OCI-LY7 (cell line): ENCODE results near the gene NSMCE3. TPM values are rescaled to one million over a fixed set of nuclear protein-coding genes. Genes with fewer than 3 reads are reported as not detected.
A peak's percentile ranks its signal among the peaks of the same experiment; 100 is the strongest.

Experiments used
- BruUV-seq: library from RNA; stranded (reverse); fragments of 400-500 nt; replicated peaks from 2 replicates; lab custom pipeline; 2021; lab: Mats Ljungman, UMichigan
- CTCF ChIA-PET: fragments of 300-600 bp; sonication (Branson Sonifier 250); formaldehyde crosslinking; loops from one replicate; lab custom pipeline; 2022; ENCODE audit warnings: antibody characterized with exemption; ENCODE audit not compliant: unreplicated experiment; lab: Charles Lee
- POLR2A ChIA-PET: fragments of 300-600 bp; sonication (Branson Sonifier 250); formaldehyde crosslinking; loops from one replicate; lab custom pipeline; 2022; ENCODE audit warnings: antibody characterized with exemption; lab: Charles Lee
- DNase-seq: peaks from one replicate; pipeline ENCODE4 v3.0.0-alpha.2; 2015; ENCODE audit warnings: low spot score
- H2AFZ ChIP-seq: fragments of 200-600 bp; sonication (generic), shearing (Covaris generic); 2 replicates; pipeline ENCODE4 v1.6.1; 2014; ENCODE audit warnings: mild to moderate bottlenecking, antibody characterized with exemption, low read length, moderate library complexity
- H3K27ac ChIP-seq: fragments of 200-600 bp; sonication (generic); 2 replicates; pipeline ENCODE4 v1.5.1; 2014; ENCODE audit warnings: mixed run types, low read depth, mild to moderate bottlenecking, moderate library complexity, low read length, inconsistent platforms; ENCODE audit not compliant: poor library complexity, severe bottlenecking
- H3K36me3 ChIP-seq: fragments of 200-600 bp; sonication (generic); 2 replicates; pipeline ENCODE4 v1.6.1; 2014; ENCODE audit warnings: mild to moderate bottlenecking, antibody characterized with exemption, low read length, moderate library complexity, mixed read lengths; ENCODE audit not compliant: insufficient read depth
- H3K4me1 ChIP-seq: fragments of 200-600 bp; sonication (generic); 2 replicates; pipeline ENCODE4 v1.5.1; 2014; ENCODE audit warnings: mild to moderate bottlenecking, low read length; ENCODE audit not compliant: insufficient read depth, poor library complexity, severe bottlenecking
- H3K4me2 ChIP-seq: fragments of 200-600 bp; sonication (generic); 2 replicates; pipeline ENCODE4 v1.6.1; 2014; ENCODE audit warnings: mild to moderate bottlenecking, low read length
- H3K4me3 ChIP-seq: fragments of 200-600 bp; sonication (generic); 2 replicates; pipeline ENCODE4 v1.5.1; 2014; ENCODE audit warnings: mild to moderate bottlenecking, low read depth, low read length; ENCODE audit not compliant: poor library complexity, severe bottlenecking
- H3K79me2 ChIP-seq: fragments of 200-600 bp; sonication (generic); 2 replicates; pipeline ENCODE4 v1.6.1; 2016; ENCODE audit warnings: low read depth, mild to moderate bottlenecking, low read length, moderate library complexity, mixed read lengths; ENCODE audit not compliant: insufficient read depth
- H3K9me2 ChIP-seq: fragments of 200-600 bp; sonication (generic); 2 replicates; pipeline ENCODE4 v1.6.1; 2016; ENCODE audit warnings: mild to moderate bottlenecking, low read length, mixed read lengths; ENCODE audit not compliant: insufficient read depth
- H3K9me3 ChIP-seq: fragments of 200-600 bp; sonication (generic); 2 replicates; pipeline ENCODE4 v1.6.1; 2014; ENCODE audit warnings: mild to moderate bottlenecking, mixed run types, low read length, mixed read lengths
- H4K20me1 ChIP-seq: fragments of 200-600 bp; sonication (generic); 2 replicates; pipeline ENCODE4 v1.6.1; 2014; ENCODE audit warnings: mild to moderate bottlenecking, antibody characterized with exemption, low read length, moderate library complexity, mixed read lengths; ENCODE audit not compliant: insufficient read depth
- CTCF ChIP-seq: fragments of 200-600 bp; sonication (generic); conservative IDR thresholded peaks from 2 replicates; pipeline ENCODE4 v1.5.1; 2014; ENCODE audit warnings: mild to moderate bottlenecking, antibody characterized with exemption, low read length, moderate library complexity, mixed read lengths
- EZH2phosphoT487 ChIP-seq: fragments of 200-600 bp; sonication (generic); IDR thresholded peaks from 2 replicates; pipeline ENCODE4 v1.6.1; 2018; ENCODE audit warnings: low read depth, borderline replicate concordance, mild to moderate bottlenecking, mixed run types, antibody characterized with exemption, low read length, moderate library complexity, mixed read lengths
- intact Hi-C: fragments of 100-400 bp; cut with micrococcal nuclease; formaldehyde crosslinking; loops from one replicate; pipeline ENCODE4 v1.10.0; 2022; ENCODE audit not compliant: unreplicated experiment
- total RNA-seq, 2 experiments: library from RNA; depleted of rRNA in 1 of 2; stranded (reverse); fragments of >200 nt in 1 of 2; shearing (Covaris generic) in 1 of 2; gene quantifications; 2 replicates each; pipeline ENCODE4 v1.2.3, GENCODE V29; 2014 to 2022

The NSMCE3 gene
- total RNA-seq, 2 experiments from 2014 or later, result 18.6 to 29.4 TPM

GRCh38 chr15:29312387-29312786 lies 42.8 kb upstream of the NSMCE3 start:
- TF ChIP-seq CTCF, result no peak
- TF ChIP-seq EZH2phosphoT487, result no peak
- Histone ChIP-seq H2AFZ (no peak overlapping the region), H3K9me2 (no peaks in the 10 kb centered on the region), H3K4me3 (no peak overlapping the region), H3K4me2 (no peak overlapping the region), H4K20me1 (no peaks in the 10 kb centered on the region), H3K79me2 (no peaks in the 10 kb centered on the region), H3K4me1 (no peaks in the 10 kb centered on the region), H3K27ac (no peak overlapping the region), H3K9me3 (no peaks in the 10 kb centered on the region), H3K36me3 (no peaks in the 10 kb centered on the region)
- BruUV-seq, result no TSS peak
- ChIA-PET POLR2A (interaction anchor here (0.6 kb wide), 1 partner anchor 801 kb away, joined by 3 read pairs; no protein-coding TSS in a partner anchor), CTCF (no interaction called here)
- intact Hi-C loops, result no loop called here
- no peak for DNase-seq

DNA sequence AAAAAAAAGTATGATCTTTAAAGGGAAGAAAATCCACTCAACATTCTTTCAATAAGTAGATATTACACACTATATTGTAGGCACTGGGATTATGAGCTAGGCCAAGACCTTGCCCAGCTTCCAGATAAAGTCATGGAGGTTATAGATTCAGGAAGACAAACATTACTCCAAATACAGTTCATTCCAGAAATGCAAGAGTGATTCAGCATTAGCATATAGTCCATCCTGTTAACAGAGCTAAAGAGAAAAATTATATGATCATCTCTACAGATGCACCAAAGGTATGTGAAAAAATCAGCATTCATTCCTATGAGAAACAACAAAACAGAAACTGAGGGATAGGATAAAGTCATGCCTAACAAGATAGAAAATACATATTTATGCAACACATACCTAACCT lies 42.1 kb upstream of the NSMCE3 start:
- no peak for DNase-seq
- Histone ChIP-seq H3K4me2 (no peak overlapping the region), H4K20me1 (no peaks in the 10 kb centered on the region), H3K4me1 (no peaks in the 10 kb centered on the region), H3K27ac (no peak overlapping the region), H3K79me2 (no peaks in the 10 kb centered on the region), H3K36me3 (no peaks in the 10 kb centered on the region), H3K4me3 (no peak overlapping the region), H2AFZ (no peak overlapping the region), H3K9me3 (no peaks in the 10 kb centered on the region), H3K9me2 (no peaks in the 10 kb centered on the region)
- no TSS peak for BruUV-seq
- intact Hi-C loops, result no loop called here
- CTCF ChIA-PET, result no interaction called here
- POLR2A ChIA-PET, result interaction anchor here (0.6 kb wide), 1 partner anchor 489 kb away, joined by 8 read pairs; no protein-coding TSS in a partner anchor
- TF ChIP-seq CTCF, result no peak
- no peak for TF ChIP-seq EZH2phosphoT487

DNA sequence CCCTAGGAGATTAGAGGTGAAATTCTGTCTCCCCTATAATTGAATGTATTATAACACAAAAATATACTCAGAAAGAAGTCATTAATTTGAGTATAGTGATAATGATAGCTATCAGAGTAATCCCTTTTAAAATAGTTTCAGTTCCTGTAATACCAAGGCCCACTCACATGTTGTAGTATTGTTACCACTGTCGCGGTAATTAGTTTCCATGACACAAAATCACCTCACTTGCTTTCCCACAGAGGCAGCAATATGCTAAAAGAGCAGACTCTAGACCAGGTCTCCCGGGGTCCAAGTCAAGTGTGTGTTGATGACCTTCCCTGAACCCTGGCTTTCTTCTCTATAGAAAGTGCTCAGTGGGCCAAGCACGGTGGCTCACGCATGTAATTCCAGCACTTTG lies 39.5 kb upstream of the NSMCE3 start:
- no peak overlapping the region for H2AFZ ChIP-seq
- no peaks in the 10 kb centered on the region for H3K4me1 ChIP-seq
- H3K4me3 ChIP-seq, result no peak overlapping the region
- H3K79me2 ChIP-seq, result no peaks in the 10 kb centered on the region
- intact Hi-C loops, result no loop called here
- ChIA-PET CTCF (no interaction called here), POLR2A (interaction anchor here (0.5 to 1.0 kb wide), 3 partner anchors 47 to 225 kb away, joined by 3 read pairs; no protein-coding TSS in a partner anchor)
- no peaks in the 10 kb centered on the region for H3K9me3 ChIP-seq
- peak; percentile 17 for DNase-seq
- no peak for TF ChIP-seq CTCF
- TF ChIP-seq EZH2phosphoT487, result no peak
- H3K4me2 ChIP-seq, result no peak overlapping the region
- no peaks in the 10 kb centered on the region for H3K36me3 ChIP-seq
- no TSS peak for BruUV-seq
- no peaks in the 10 kb centered on the region for H3K9me2 ChIP-seq
- H3K27ac ChIP-seq, result no peak overlapping the region
- H4K20me1 ChIP-seq, result no peaks in the 10 kb centered on the region
